GM13977 (cell line): ENCODE results near the gene CCKAR.

Source experiments
- DNase-seq: peaks from one replicate; pipeline ENCODE4 v3.0.0; 2012; ENCODE audit warnings: low spot score
- CTCF ChIP-seq: IDR thresholded peaks from 2 replicates; pipeline ENCODE4 v1.5.1; 2012; ENCODE audit warnings: mild to moderate bottlenecking, control low read depth; ENCODE audit not compliant: insufficient read depth; ENCODE audit errors: extremely low read depth, missing control alignments
- in situ Hi-C: fragments of 300-500 bp; cut with MboI; formaldehyde crosslinking; loops from one replicate; pipeline ENCODE4 v1.12.0; 2022; ENCODE audit warnings: low sequenced_read_pairs, low pct_unique_long_range_greater_than_20kb, mixed read lengths, inconsistent platforms; ENCODE audit not compliant: unreplicated experiment

The CCKAR gene

GRCh38 chr4:26491449-26492170 lies 1.3 kb upstream of the CCKAR start:
- no peak for TF ChIP-seq CTCF
- in situ Hi-C loops, result no loop called here
- no peak for DNase-seq

GRCh38 chr4:26490960-26491284 lies 638 bp upstream of the CCKAR start:
- no peak for TF ChIP-seq CTCF
- no peak for DNase-seq
- in situ Hi-C loops, result no loop called here

GRCh38 chr4:26489101-26489985 lies 941 bp downstream of the CCKAR start:
- in situ Hi-C loops, result no loop called here
- DNase-seq, result no peak
- no peak for TF ChIP-seq CTCF

- no peak for TF ChIP-seq CTCF
- in situ Hi-C loops, result no loop called here
- no peak for DNase-seq
These were observed 4.6 kb downstream of the CCKAR start for GRCh38 chr4:26485684-26486083.

GRCh38 chr4:26484516-26484915 lies 5.8 kb downstream of the CCKAR start:
- in situ Hi-C loops, result no loop called here
- DNase-seq, result no peak
- TF ChIP-seq CTCF, result no peak

- TF ChIP-seq CTCF, result no peak
- in situ Hi-C loops, result no loop called here
- DNase-seq, result no peak
These were observed 6.2 kb downstream of the CCKAR start for GRCh38 chr4:26484032-26484515.
